AG04450 (cell line): Measurements from ENCODE around the gene GPRC5B. TPM values are rescaled to one million over a fixed set of nuclear protein-coding genes. Genes with fewer than 3 reads are reported as not detected.

Experiments
- CTCF ChIA-PET: fragments of 300-600, 350-600 bp; formaldehyde crosslinking; extraction: SDS; loops from one replicate; lab custom pipeline; 2022; ENCODE audit warnings: antibody characterized with exemption, inconsistent platforms; lab: Charles Lee
- POLR2A ChIA-PET: fragments of 350-600 bp; formaldehyde crosslinking; extraction: SDS; loops from one replicate; lab custom pipeline; 2021; ENCODE audit warnings: antibody characterized with exemption, inconsistent platforms; lab: Yijun Ruan, JAX
- DNase-seq: peaks from one replicate; pipeline ENCODE4 v3.0.0-alpha.2; 2011; ENCODE audit warnings: low read depth, low spot score
- H3K27ac ChIP-seq: one replicate; pipeline ENCODE4 v1.5.1; 2012; ENCODE audit warnings: low read depth, low read length, control low read depth
- H3K27me3 ChIP-seq: one replicate; pipeline ENCODE4 v1.6.0; 2012; ENCODE audit warnings: low read length; ENCODE audit not compliant: control insufficient read depth, insufficient read depth
- H3K4me3 ChIP-seq: 2 replicates; pipeline ENCODE4 v1.5.1; 2011; ENCODE audit warnings: mild to moderate bottlenecking, low read depth, low read length, control low read depth
- H3K9me3 ChIP-seq: 2 replicates; pipeline ENCODE4 v1.5.1; 2012; ENCODE audit warnings: low read length; ENCODE audit not compliant: control insufficient read depth, insufficient read depth
- CTCF ChIP-seq: IDR thresholded peaks from 2 replicates; pipeline ENCODE4 v1.5.1; 2011; ENCODE audit warnings: low read depth, low read length, control low read depth, inconsistent platforms
- polyA plus RNA-seq: library from polyadenylated mRNA; depleted of rRNA; stranded (reverse); fragments of >200 nt; gene quantifications from 2 replicates; pipeline ENCODE4 v1.2.3, GENCODE V29; 2011

Gene GPRC5B
- polyA plus RNA-seq, 1 experiment: 30.6 TPM

- no peak overlapping the region for H3K27ac ChIP-seq
- no peaks in the 10 kb centered on the region for H3K9me3 ChIP-seq
- DNase-seq: no peak
- POLR2A ChIA-PET: no interaction called here
- CTCF ChIA-PET: interaction anchor here (0.6 to 3.0 kb wide), 21 partner anchors 8 to 991 kb away, joined by 3 to 41 read pairs (median 6); partner anchors contain the start of genes GPRC5B and VPS35L
- H3K4me3 ChIP-seq: no peak overlapping the region
- H3K27me3 ChIP-seq: peaks cover 3% of the 10 kb centered on the region
- peak; percentile 87 for TF ChIP-seq CTCF
Measured at GRCh38 chr16:19898924-19899604, 14.4 kb upstream of the GPRC5B start.

GRCh38 chr16:19898166-19898565 is 13.5 kb upstream of the GPRC5B start:
- Histone ChIP-seq H3K4me3 (no peak overlapping the region), H3K27me3 (peaks cover 3% of the 10 kb centered on the region), H3K27ac (no peak overlapping the region), H3K9me3 (no peaks in the 10 kb centered on the region)
- ChIA-PET POLR2A (no interaction called here), CTCF (interaction anchor here (0.6 to 2.8 kb wide), 14 partner anchors 10 to 990 kb away, joined by 3 to 27 read pairs (median 5); partner anchors contain the start of gene GPRC5B)
- TF ChIP-seq CTCF: no peak
- DNase-seq: no peak

GRCh38 chr16:19896951-19897350 is 12.3 kb upstream of the GPRC5B start:
- ChIA-PET POLR2A (no interaction called here), CTCF (interaction anchor here (0.7 to 2.6 kb wide), 3 partner anchors 10 to 313 kb away, joined by 3 to 8 read pairs (median 7); no protein-coding TSS in a partner anchor)
- no peak for TF ChIP-seq CTCF
- Histone ChIP-seq H3K4me3 (no peak overlapping the region), H3K27me3 (peaks cover 3% of the 10 kb centered on the region), H3K27ac (no peak overlapping the region), H3K9me3 (no peaks in the 10 kb centered on the region)
- no peak for DNase-seq

GRCh38 chr16:19894586-19894985 is 9.9 kb upstream of the GPRC5B start:
- no peak for TF ChIP-seq CTCF
- ChIA-PET CTCF (interaction anchor here (1.3 to 1.6 kb wide), 2 partner anchors 13 to 311 kb away, joined by 5 to 8 read pairs; no protein-coding TSS in a partner anchor), POLR2A (no interaction called here)
- H3K27me3 ChIP-seq: peaks cover 3% of the 10 kb centered on the region
- DNase-seq: no peak
- no peak overlapping the region for H3K27ac ChIP-seq
- H3K4me3 ChIP-seq: no peak overlapping the region
- H3K9me3 ChIP-seq: no peaks in the 10 kb centered on the region

- no peak for DNase-seq
- no peak overlapping the region for H3K27ac ChIP-seq
- ChIA-PET POLR2A (no interaction called here), CTCF (interaction anchor here (2.5 kb wide), 1 partner anchor 15 kb away, joined by 22 read pairs; no protein-coding TSS in a partner anchor)
- H3K27me3 ChIP-seq: peaks cover 3% of the 10 kb centered on the region
- no peak overlapping the region for H3K4me3 ChIP-seq
- TF ChIP-seq CTCF: no peak
- no peaks in the 10 kb centered on the region for H3K9me3 ChIP-seq
Measured at GRCh38 chr16:19892902-19893301, 8.3 kb upstream of the GPRC5B start.
